Cortex of kidney (tissue), 1 donor: Measurements from ENCODE around the gene ARSJ.

Experiments
- DNase-seq: peaks from one replicate; lab custom pipeline; 2025; lab: John Stamatoyannopoulos, UW

Gene ARSJ

DNA sequence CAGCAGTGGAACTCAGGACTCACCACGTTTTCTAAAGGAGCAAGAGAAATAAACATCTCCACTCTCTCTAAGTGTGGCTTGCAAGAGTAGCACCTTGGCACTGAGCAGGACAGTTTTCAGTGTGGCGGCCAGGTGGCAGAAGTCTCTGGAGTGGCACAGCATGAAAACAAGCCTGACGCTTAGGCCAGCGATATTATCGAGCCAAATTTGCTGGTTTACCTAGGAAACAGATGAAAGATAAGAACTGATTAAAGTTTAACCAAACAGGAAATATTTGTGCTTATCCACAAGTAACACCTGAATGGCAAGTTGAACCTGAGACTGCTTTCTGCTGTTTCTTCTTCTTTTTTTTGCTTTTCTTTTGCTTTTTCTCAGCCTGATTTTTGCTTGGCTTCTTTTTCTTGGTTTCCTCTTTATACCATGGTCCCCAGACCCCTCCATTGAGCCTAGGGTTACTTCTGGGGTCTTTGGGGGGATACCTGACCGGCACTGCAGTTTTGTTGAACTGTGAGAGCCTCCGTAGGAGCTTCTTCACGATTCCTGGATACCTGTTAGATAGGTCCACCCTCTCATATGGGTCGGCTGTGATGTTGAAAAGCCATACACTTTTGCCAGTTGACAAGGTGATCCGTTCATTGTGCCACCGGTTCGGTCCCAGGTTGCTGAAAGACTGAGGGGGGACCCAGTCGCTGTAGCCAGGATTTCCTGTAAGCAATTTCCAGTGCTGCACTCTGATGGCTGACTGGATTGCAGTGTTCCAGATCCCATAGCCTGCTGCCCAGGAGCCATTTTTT, 77.3 kb downstream of the ARSJ start:
- no peak for DNase-seq

DNA sequence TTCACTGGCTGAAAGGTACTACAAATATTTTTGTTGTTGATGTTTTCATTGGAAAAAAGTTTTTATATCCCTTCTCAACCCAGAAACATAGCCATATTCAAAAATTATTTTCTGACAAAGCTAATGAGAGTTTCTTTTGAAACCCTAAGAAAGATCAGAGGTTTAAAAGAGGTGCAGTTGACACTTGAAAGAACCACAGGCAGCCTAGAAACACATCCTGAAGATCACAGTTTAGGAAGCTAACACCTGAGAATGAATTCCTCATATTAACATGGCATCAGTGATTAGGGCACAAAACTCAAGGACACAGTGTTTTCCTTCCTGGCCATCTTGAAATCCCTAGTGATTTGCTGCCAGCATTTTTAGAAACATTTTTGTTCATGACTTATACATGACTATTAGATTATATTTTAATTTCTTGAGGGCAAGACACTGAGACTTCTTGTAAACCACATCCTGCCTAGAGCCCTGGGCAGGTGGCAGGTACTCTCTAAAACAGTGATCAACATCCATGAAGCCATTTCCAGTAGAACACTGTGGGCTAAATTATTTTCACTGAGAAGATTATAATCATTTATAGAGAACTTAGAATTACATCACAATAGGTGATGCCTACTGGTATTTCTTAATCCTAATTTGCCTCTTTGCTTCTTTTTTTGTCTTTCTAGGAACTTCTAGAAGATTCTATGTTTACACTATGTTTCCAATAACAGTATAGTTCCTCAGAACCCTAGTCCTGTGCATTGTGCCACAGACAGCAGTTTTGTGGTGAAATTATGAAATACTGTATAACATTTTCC, 80.0 kb downstream of the ARSJ start:
- DNase-seq: no peak

DNA sequence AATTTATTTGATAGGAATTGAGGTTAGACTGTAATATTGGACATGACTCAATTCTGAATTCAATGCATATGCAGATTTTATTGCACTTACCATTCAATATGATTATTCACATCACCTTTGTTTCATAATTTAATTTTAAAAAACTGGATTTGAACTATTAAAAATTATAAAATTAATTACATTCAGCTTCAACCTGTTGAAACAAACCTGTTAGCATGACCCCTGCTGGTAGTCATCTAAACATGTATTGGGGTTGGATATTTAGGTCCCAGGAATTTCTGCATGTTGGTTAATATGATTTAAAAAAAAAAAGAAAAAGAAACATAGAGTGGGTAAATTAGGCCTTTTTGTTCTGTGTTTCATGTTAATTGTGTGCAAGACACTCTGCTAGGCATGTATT, 85.9 kb downstream of the ARSJ start:
- no peak for DNase-seq

DNA sequence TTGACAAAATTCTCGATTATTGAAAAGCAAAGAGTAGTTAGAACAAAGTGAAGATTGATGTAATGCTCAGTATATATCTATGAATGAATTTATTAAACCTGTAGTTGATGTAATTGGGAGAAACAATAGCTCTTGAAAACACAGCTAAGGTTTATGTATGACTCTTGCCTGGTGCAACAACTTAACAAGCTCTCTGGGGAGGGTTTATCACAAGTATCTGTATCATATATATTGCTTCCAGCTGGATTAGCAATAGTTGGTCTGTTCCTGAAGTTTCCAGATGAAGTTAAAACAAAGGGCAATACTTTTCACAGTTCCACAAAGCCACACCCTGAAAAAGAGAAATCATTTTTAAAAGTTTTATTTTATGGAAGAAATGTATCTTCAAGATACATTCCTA, 91.4 kb downstream of the ARSJ start:
- DNase-seq: no peak

DNA sequence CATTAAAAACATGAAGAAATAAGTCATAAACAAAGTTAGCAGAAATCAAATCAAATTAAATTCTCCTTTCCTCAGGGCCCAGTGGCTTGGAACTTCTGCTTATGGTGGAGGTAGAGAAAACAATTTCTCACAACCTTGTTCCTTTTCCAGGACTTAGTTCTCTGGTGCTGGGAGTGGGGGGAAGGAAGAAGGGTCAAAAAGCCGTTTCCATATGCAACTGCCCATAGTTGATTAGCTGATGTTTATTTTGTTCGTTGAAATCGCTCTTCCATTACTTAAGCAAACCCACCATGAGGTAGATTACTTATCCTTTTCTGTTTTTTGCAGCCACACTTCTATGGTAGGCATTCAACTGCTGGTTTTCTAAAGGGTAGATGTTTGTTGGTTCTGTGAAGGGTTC, 94.2 kb downstream of the ARSJ start:
- no peak for DNase-seq

DNA sequence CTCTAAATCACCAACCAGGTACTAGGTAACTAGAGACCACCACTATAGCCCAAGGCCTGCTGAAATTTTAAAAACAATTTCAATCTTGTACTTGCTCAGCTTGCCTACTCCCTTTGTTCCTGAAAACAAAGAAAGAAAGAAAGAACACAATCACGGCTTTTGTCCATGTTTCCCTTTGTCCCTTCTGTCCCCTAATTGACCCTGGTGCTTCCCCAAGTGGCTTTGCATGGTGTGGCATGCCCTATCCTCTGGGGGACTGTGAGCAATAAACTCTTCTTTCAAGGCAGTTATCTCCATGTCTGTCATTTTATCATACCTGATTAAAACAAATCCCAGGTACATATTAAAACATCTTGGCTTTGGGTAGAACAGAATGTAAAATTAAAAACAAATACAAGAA, 94.8 kb downstream of the ARSJ start:
- no peak for DNase-seq

DNA sequence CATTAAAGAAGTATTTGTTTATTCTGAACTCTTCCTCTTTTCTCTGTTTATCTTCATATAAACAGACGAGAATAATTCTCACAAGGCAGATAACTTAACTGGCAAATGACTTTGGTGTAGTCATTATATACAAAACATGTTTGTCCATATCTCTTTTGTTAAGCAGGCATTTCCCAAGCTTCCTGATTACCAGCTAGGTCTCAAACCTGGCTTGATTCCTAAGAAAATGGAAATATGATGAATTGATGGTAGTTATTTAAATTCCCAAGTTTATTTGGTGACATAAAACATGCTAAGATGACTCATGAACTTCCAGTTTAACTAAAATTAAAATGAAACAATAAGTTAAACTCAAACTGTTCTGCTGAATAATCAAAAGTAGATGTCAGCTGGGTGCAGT, 96.8 kb downstream of the ARSJ start:
- DNase-seq: no peak

DNA sequence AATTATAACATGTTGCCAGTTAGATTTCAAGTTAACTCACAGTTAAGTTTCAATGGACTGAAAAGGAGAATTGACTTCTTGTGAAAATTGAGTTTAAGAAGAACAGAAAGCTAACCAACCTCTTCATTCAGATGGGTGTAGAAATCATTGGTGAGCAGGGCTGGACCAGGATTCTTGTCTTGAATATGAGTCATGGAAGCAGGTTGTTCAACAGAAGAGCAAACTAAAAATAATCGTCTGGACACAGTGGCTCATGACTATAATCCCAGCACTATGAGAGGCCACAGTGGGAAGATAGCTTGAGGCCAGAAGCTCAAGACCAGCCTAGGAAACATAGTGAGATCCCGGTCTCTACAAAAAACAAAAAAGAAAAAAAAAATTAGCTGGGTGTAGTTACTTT, 98.2 kb downstream of the ARSJ start:
- DNase-seq: no peak

DNA sequence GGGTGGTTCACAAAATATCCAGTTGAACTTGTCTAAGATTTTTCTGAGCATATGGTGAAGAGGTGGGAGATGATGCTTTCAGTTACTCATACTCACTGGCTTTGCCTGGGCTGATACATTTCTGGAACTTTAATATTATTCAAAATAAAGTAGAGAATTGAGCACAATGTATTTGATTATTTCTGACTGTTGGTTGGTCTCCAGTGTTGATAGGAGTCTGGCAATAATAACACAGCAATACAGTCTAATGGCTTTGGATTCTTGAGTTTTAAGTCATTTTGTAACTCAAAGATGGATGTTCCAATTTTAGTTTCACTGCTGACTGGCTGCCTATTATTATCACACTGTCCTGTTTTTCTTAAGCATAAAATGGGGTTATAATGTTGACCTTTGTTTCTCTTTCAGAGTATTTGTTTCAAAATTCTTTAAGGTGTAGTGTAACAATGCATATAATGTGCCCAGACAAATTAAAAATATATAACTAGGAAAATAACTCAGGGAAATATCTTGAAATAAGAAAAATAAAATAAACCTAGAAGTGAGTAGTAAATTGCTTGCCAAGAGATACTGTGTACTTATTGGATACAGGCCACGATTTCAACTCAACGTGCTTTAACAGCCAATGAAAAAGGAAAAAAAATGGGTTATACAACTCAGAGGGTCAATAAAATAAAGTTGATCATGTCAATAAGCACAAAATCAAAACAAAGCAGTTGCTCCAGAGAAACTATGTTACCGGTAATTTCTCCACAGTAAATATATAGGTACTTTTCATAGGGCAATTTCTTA, 99.0 kb downstream of the ARSJ start:
- no peak for DNase-seq

DNA sequence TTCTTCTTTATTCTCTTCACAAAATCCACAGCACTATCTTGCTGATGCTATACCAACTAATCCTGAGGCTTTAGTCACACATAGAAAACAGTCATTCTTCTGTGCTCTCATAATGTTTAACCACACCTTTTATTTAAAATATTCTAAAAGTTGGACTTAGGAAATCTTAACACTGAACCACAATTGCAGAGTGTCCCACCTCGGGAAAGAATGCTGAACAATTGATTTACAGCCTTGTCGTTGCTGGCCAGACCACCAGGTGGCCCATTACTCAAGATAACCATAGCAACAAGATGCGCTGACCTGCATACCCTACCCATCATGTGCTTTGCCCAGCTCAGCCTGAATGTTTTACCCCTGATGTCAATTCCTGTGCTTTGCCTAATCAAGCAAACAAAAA, 100.8 kb downstream of the ARSJ start:
- DNase-seq: no peak

DNA sequence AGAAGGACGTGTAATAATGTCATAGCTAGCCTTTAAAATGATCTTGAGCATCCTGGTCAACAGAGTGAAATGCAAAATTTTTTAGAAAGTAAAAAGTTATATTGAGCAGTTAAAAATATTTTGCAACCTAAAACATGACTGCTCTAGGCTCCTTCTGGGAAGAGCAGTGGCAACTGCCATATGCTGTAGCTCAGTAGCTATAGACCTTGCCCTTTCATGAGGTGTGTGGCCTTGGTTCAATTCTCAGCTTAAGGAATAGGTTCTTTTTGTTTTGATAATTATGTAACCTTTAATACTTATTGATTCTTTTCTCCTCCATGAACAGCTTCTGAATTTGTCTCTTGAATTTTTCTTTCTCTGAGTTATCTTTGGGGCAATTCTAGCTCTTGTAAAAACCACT, 105.0 kb downstream of the ARSJ start:
- DNase-seq: no peak

DNA sequence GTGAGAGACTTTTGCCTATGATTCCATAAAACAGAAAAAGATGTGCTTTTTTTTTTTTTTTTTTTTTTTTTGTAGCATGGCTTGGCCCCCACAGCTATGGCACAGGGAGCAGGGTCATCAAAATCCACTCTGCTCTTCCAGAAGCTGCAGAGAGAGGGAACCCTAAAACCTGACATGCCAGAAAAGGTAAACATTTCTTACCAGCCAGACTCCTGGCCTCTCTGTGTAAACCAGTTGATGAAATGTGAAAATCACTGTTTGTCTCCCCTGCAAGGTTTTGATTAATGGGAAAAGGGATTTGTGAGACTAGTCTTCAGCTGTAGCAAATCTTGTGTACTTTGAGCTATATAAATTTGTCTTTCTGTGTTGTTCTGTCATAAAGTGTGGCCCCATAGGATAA, 105.9 kb downstream of the ARSJ start:
- no peak for DNase-seq

DNA sequence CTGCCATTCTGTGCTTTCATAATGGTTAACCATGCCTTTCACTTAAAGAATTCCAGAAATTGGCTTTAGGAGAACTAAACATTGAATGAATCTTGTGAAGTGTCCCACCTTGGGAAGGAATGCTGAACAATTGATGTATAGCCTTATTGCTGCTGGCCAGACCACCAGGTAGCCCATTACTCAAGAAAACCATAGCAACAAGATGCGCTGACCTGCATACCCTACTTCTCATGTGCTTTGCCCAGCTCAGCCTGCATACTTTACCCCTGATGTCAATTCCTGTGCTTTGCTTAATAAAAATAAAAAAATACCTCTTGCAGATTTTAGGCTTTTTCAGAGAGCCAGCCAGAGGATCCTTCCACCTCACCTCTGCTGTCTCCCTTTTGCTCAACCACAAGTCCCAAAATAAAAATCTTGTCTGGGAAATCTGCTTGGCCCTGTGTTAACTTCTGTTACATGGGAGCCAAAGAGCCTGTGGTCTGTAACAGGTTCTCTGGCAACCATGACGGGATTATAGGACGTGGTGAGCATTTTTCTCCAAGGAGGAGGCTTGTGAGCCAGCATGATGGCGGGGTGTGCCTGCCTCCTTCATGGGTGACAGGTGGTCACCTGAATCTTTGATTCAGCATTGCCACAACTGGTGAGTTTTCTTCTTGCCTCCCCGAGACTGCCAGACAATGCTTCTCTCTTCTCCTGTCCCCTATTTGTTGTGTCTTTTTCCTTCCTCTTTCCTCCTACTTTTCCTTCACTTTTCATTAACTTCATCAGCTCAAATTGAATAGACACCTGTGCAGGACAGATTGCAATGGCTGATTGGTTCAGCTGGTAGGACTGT, 106.8 kb downstream of the ARSJ start:
- DNase-seq: no peak

DNA sequence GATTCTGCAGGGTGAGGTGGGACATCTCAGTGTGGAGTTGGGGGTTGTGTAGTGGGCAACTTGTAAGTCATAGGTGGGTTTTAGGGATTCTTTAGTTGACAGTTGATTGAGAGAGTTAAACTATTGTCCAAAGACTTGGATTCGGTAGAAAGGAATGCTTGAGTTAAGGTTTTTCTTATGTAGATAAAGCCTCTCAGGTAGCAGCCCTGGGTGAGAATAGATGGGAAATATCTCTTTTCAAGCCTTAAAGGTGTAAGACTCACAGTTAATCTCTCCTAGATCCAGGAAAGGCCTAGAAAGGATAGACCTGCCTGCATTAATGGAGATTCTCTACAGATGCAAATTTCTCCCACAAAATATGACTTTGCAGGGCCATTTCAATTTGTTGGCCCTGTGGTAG, 108.4 kb downstream of the ARSJ start:
- no peak for DNase-seq

DNA sequence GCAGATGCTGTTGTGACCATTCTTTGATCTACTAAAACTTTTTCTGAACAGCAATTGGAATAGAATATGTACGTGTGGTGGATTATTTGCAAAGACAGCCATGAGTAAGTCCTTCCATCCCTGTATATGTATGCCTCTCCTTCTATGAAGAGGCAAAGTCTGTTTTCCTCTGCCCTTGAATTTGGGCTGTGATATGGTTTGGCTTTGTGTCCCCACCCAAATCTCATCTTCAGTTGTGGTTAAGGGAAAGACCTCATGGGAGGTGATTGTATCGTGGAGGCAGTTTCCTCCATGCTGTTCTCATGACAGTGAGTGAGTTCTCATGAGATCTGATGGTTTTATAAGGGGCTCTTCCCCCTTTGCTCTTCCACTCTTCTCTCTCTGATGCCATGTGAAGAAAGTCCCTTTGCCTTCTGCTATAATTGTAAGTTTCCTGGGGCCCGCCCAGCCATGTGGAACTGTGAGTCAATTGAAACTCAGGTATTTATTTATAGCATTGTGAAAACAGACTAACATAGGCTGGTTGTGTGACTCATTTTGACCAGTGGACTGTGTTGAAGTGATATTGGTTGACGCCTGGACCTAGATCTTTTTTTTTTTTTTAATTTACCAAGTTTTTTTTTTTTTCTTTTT, 109.6 kb downstream of the ARSJ start:
- DNase-seq: no peak

DNA sequence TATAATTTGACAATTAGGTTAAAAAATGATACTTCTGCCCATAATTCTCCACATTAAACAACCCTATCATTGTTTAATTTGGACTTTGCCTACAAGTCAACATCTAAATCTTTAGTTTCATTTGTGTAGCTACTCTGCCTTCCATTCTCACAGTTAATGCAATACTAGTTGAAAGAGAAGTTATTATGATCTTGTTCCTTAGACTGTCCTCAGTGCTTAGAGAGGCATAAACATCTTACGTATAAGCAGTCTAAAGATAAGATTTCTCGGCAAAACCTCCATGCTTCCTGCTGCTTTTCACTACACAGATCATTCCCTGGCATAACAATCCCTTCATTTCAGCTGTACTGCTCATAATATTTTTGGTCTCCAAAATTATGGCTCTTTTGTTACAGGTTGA, 112.8 kb downstream of the ARSJ start:
- DNase-seq: no peak

DNA sequence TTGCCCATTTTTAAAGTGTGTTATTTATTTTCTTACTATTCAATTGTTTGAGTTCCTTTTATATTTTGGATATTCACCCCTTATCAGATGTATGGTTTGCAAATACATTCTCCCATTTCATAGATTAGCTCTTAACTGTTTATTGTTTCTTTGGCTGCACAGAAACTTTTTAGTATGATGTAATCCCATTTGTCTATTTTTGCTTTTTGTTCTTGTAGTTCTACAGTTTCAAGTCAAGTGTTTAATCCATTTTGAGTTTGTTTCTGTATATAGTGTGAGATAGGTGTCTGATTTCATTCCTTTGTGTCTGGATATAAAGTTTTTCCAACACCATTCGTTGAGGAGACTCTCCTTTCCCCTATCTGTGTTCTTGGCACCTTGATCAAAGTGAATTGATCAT, 120.5 kb downstream of the ARSJ start:
- no peak for DNase-seq

DNA sequence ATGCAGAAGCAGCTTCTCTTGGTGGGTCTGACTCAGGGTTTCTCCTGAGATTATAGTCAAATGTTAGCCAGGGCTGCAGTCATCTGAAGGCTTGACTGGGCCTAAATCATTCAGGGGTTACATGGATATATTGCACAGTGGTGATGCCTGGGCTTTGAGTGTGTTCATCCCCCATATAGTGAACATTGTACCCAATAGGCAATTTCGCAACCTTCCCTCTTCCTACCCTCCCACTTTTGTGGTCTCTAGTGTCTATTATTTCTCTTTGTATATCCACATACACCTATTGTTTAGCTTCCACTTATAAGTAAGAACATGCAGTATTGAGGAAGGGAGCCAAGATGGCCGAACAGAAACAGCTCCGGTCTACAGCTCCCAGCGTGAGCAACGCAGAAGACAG, 127.6 kb downstream of the ARSJ start:
- DNase-seq: no peak
